OCI-LY7 (cell line): ENCODE data around the gene BRCA2.

Experiments used
- CTCF ChIP-seq: fragments of 200-600 bp; sonication (generic); conservative IDR thresholded peaks from 2 replicates; pipeline ENCODE4 v1.5.1; 2014; ENCODE audit warnings: mild to moderate bottlenecking, antibody characterized with exemption, low read length, moderate library complexity, mixed read lengths
- EZH2phosphoT487 ChIP-seq: fragments of 200-600 bp; sonication (generic); IDR thresholded peaks from 2 replicates; pipeline ENCODE4 v1.6.1; 2018; ENCODE audit warnings: low read depth, borderline replicate concordance, mild to moderate bottlenecking, mixed run types, antibody characterized with exemption, low read length, moderate library complexity, mixed read lengths

GRCh38 chr13:32314271-32315237, 754 bp upstream of the BRCA2 start:
- TF ChIP-seq CTCF (no peak), EZH2phosphoT487 (no peak)
